Measurements from ENCODE around the gene PLBD2.

The PLBD2 gene

DNA sequence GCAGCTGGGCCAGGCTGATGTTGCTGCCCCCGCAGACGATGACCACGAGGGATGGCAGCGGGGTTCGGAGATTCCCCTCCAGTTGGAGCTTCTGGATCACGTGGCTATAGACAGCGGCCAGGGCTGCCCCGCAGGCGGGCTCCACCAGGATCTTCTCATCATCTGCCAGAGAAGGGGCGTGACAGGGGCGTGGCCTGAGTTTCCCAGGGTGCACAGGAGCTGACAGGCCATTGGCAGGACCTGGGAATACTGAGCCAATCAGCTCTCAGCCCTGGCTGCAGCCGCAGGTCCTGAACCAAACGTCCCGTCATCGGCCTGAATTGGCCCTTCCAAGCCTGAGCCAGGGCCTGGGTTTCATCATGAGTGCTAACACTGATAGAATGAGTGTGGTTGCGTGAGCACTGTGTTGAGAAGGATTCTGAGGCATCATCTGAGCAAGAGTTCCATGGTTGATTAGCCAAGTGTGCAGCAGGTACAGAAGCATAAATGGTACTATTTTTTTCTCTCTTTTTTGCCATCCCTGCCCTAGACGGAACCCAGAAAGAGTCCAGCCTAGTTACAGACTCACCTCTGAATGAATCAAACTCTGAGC is 34.7 kb downstream of the PLBD2 start:
- no peak for FAIRE-seq
- DNase-seq (ENCODE audit: low spot score) = peak; percentile 47

DNA sequence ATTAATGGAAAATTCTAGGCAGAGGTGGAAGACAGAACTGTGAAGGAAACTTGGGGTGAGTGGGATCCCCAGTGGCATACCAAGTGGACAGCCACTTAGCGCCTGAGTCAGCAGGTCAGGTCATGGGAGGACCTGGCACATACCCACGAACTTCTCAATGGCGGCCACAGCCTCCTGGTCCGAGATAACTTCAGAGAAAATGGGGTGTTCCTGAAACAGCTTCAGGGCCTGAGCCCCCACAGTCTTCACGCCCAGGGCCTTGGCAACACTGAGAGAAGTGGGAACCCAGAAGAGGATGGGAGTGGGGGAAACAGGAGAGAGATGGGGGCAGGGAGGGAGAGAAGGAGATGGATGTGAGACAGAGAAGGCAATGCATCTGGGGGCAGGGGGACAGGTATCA is 35.4 kb downstream of the PLBD2 start:
- no peak for DNase-seq (ENCODE audit: low spot score)
- FAIRE-seq = no peak

DNA sequence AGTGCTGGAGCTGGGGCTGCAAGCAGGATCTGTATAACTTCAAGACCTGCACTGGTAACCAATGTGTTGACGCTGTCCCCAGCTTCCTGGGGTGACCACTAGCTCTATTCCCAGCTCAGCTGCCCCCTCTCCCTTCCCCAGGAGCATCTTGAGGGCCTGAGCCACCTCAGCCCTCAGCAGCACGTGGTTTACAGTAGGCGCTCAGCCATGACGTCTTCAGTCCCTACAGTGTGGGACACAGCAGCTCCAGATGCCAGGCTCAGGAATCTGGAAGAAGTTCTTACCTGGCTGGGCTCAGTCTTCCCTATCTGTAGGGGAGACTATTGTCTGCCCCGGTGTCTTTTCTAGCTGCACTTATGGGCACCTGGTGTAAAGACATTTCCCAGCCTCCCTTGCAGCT is 36.7 kb downstream of the PLBD2 start:
- no peak for DNase-seq (ENCODE audit: low spot score)

DNA sequence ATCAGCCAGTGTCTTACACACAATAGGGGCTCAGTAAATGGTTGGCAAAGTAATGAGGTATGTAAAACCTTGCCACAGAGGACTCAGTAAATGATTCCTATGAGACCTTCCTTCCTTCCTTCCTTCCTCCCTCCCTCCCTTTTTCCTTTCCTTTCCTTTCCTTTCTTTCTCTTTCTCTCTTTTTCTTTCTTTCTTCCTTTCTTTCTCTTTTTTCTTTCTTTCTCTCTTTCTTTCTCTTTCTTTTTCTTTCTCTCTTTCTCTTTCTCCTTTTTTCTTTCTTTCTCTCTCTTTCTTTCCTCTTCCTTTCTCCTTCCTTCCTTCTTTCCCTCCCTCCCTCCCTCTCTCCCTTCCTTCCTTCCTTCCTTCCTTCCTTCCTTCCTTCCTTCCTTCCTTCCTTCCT is 37.8 kb downstream of the PLBD2 start:
- DNase-seq (ENCODE audit: low spot score) (no peak), FAIRE-seq (no peak)

More for the DNA sequence above, 36.7 kb downstream of the PLBD2 start:
- FAIRE-seq = no peak

DNA sequence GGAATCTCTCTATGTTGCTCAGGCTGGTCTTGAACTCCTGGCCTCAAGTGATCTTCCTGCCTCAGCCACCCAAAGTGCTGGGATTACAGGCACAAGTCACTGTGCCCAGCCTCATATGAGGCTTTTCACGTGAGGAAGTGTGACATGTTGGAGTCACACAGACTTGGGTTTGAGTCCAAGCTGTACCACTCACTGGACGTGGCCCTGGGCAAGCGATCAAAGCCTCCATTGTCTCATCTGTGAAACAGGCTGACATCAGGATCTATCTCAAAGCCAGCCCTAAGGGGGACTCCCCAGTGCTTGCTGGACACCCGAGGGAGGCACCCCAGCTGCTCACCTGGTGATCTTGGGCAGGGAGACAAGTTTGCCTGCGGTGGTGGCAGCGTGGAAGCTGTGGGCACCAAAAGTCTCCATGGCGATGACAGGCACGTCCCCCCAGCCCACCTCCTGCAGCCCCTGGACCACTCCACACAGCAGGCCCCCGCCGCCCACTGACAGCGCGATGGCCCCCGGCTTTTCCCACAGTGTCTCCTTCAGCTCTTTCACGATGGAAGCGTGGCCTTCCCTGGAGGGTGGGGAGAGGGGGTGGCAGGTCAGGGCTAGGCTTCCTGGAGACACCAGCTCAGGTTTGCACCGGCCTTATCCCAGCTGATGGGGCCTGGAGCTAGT is 38.6 kb downstream of the PLBD2 start:
- DNase-seq (ENCODE audit: low spot score) (no peak), FAIRE-seq (no peak)

DNA sequence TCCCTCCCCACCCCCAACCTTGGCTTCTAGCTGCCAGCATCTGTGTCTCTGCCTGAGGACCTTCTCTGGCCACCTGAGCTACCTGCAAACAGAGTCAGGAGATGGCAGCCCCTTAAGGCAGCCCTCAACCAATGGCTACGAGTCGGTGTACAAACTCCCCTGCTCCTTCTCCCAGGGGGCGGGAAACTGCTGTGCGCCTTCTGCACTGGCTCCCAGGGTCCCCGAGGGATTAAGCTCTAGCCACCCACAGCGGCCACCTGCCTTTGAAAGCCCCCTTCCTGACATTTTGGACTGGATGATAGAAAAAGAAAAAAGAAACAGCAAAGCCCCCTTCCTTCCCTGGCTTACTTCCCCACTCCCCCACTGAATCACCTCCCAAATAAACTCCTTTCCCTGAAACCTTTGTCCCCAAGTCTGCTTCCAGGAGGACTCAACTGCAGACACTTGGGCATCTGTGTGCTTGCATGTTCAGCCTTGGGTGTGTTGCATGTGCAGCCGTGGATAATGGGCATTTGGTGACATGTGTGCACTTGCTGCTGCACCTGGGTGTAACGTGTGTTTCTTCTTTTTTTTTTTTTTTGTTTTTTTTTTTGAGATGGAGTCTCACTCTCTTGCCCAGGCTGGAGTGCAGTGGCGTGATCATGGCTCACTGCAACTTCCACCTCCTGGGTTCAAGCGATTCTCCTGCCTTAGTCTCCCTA is 39.3 kb downstream of the PLBD2 start:
- no peak for DNase-seq (ENCODE audit: low spot score)

DNA sequence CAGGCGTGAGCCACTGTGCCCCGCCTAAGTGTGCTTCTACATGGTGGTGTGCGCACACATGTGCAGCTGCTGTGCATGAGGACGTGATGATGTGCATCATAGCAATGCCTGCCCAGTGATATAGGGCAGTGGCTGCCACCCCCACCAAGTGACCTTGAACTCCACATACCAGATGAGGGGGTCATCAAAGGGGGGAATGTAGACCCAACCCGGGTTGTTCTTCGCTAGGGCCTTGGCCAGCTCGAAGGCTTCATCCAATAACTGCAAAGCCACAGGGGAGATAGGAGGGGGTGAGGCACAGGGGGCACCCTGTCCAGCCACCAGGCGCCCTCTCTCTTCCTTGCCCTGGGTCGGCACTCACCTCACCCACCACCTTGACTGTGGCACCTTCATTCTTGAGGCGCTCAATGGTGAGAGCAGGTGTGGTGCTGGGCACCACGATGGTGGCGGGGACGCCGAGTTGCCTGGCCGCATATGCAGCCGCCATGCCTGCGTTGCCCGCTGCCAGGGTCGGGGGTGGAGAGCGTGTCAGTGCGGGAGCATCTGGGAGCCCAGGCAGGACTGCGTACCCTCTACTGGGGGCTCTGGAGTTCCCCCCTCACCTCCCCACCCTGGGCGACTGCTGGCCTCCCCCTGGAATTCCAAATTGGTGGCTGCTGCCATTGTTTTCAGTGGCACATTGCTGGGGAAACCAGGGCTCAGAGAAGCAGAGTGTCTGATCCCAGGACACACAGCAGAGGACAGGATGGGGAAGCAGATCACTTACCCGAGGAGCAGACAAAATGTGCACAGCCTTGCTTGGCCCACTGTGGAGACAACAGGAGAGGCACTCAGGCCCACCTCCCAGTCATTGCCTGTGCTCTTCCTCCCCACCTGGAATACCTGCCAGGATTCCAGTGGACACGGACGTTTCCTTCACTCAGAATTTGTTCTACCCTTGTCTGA is 40.2 kb downstream of the PLBD2 start:
- DNase-seq (ENCODE audit: low spot score) = no peak
- FAIRE-seq = no peak

More for the DNA sequence above, 39.3 kb downstream of the PLBD2 start:
- no peak for FAIRE-seq

DNA sequence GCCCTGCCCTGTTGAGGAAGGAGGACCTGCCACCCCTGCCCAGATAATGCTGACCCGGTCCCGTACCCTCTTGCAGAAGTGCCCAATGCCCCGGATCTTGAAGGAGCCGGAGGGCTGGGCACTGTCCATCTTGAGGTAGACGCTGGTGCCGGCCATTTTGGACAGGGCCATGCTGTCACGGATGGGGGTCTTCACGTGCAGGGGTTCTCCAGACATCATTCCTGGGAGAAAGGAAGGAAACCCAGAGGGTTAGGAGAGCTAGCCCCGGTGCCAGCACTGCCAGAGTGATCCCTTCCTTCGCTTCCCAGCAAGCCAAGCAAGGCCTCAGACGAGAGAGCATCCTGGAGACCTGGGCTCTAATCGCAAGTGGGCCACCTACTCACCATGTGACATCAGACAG is 41.1 kb downstream of the PLBD2 start:
- no peak for FAIRE-seq
- DNase-seq (ENCODE audit: low spot score) = no peak

DNA sequence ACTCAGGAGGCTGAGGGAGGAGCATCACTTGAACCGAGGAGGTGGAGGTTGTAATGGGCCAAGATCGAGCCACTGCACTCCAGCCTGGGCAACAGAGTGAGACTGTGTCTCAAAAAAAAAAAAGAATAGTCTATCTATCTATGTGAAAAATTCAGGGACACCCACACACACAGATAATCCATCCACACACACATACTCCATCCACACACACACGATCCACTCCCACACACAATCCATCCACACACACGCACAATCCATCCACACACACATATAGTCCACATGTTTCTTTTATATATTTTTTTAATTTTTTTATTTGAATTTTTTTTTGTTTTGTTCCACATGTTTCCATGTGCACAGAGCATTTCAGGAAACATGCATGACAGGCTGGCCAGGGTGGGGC is 42.0 kb downstream of the PLBD2 start:
- DNase-seq (ENCODE audit: low spot score) (no peak), FAIRE-seq (no peak)

DNA sequence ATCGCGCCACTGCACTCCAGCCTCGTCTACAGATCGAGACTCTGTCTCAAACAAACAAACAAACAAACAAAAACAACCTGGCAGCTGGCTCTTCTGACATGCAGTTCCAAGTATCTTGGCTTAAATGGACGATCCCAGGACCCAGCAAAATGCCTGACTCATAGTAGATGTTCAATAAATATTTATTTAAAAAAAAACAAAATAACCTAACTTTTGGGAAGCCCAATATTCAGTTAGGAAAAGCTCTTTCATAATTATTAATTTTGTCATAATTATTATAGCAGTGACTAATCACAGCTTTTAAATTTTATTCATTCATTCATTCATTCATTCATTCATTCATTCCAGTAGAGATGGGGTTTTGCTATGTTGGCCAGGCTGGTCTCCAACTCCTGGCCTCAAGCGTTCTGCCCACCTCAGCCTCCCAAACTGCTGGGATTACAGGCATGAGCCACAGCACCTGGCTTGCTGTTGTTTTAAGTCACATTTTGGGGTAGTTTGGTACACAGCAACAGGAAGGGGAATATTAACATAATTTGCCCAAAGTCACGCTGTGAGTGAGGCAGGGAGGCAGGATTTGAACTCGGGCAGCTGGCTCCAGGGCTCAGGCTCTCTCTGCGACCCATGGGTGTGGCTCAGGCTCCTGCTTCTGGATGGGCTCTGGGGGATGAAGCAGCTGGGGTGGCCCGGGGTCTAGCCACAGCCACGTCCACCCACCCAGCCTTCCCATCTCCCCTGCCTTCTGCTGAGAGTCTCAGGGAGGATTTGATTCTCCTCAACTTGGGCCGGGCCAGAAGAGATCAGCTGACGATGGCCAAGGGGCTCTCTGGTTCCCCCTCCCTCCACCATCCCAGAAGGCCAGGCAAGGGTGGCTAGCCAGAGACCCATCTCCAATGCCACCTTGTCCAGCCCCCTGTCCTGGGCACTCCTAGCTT is 42.9 kb downstream of the PLBD2 start:
- no peak for FAIRE-seq

DNA sequence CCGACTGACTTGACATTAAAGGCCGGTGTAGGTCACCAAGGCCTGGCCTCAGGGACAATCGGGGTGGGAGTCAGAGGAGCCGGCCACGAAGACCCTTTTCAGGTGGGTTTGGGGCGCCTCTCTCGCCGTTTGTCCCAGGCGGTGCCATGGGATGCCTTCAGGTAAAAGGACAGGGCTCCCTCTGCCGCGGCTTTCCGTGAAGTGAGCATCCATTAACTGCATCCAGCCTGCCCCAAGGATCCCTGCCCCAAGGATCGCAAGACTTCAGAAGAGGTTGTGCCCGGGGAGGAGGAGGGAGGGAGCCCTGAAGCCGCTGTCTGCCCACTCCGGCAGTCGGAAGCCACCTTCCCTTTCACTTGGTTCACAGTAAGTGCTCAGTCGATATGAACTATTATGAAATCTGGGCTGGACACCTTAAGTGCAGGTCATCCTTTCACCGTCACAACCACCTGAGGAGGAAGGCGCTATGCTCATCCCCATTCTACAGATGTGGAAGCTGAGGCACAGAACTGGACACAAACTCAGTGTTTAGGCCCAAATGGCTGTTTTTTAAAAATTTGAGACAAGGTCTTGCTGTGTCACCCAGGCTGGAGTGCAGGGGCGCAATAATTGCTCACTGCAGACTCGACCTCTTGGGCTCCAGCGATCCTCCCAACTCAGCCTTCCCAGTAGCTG is 44.3 kb downstream of the PLBD2 start:
- DNase-seq (ENCODE audit: low spot score) = no peak
- no peak for FAIRE-seq

More for the DNA sequence above, 42.9 kb downstream of the PLBD2 start:
- no peak for DNase-seq (ENCODE audit: low spot score)

DNA sequence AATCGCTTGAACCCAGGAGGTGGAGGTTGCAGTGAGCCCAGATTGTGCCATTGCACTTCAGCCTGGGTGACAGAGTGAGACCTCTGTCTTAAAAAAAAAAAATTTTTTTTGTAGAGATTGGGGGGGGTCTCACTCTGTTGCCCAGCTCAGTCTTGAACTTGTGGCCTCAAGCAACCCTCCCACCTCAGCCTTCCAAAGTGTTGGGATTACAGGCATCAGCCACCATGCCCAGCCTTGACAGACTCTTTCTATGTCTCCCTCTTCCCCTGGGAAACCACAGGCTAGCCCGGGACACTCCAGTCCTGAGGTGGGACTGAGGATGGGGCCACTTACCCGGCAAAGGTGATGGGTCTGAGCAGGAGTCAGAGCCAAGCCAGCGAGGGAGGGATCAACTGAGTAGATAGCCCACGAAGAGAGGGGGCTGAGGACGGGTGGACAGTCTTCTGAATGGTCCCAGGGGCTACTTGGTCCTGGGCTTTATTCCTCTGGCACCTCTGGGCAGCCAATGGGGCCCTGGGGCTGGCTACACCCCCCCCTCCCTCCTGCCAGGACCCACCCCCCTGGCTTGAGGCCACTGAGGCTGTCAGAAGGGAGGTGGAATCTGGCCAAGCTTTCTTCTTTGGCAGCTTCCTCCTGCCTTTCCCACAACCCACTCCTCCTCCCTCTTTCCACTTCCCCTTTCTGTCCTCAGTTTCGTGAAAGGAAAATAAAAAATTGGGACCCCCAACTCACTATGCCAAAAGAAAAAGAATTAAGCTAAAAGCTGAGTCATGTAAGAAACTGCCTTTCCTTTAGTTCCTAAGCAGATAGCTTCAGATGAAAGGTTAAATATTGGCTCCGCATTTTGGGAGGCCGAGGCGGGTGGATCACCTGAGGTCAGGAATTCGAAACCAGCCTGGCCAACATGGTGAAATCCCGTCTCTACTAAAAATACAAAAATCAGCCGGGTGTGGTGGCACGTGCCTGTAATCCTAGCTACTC is 45.3 kb downstream of the PLBD2 start, which contains the start of gene SDS:
SDS (minus strand) TSS at position 453 of the 981 bp plus-strand sequence. CDS start 4,179 bp downstream, outside the sequence.
- DNase-seq (ENCODE audit: low spot score) = no peak
- FAIRE-seq = no peak

DNA sequence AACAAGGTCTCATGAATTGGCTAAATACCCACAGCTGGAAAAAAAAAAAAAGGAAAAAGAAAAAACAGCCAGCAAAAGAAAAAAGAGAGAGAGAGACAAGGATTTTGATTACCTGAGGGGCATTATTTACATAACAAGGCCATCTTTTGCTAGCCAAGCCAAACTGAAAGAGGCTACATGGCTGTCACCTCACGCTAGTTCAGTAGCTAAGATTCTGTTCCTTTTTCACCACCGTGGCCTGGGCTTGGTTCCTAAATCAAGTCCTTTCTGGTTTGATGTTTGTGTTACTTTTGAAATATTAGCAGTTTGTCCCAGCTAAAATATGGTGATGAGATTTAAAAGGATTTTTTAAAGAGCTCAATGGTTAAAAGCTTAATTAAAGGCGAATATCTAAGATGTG is 47.3 kb downstream of the PLBD2 start:
- DNase-seq (ENCODE audit: low spot score) = no peak
- no peak for FAIRE-seq

DNA sequence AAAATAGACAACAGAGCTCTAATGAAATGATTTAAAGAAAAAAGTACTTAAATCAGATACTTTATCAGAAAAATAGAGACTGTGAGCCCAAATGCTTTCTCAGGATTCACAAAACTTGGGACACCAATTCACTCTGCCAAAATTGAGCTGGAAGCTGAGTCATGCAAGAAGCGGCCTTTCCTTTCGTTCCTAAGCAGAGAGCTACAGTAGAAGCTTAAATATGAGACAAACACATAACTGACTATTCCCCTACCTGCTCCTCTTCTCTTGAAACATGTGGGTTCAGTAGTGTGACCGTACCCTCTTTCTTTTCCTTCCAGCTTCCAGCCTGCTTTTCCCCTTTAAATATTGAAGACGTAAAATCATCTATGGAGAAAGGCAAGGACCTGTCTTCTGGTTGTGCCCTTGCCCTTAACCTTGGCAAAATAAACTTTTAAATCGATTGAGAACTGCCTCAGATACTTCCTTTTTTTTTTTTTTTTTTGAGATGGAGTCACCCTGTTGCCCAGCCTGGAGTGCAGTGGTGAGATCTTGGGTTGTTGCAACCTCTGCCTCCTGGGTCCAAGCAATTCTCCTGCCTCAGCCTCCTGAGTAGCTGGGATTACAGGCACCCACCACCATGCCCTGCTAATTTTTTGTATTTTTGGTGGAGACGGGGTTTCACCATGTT is 49.7 kb downstream of the PLBD2 start:
- DNase-seq (ENCODE audit: low spot score) (no peak), FAIRE-seq (no peak)

DNA sequence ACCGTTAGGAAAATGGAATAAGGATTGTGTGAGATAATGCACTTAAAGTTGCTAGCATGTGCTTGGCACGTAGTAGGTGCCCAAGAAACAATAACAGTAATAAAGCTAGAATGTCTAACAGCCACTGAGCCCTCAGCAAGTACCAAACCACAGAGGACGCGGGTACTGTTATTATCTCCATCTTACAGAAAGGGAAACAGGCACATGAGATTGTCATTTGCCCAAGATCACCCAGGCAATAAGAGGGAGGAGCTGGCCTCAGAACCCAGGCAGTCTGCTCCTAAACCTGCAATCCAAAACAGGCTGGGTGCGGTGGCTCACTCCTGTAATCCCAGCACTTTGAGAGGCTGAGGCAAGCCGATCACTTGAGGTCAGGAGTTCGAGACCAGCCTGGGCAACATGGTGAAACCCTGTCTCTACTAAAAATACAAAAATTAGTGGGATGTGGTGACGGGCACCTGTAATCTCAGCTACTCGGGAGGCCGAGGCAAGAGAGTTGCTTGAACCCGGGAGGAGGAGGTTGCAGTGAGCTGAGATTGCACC is 50.4 kb downstream of the PLBD2 start:
- no peak for FAIRE-seq
- no peak for DNase-seq (ENCODE audit: low spot score)

DNA sequence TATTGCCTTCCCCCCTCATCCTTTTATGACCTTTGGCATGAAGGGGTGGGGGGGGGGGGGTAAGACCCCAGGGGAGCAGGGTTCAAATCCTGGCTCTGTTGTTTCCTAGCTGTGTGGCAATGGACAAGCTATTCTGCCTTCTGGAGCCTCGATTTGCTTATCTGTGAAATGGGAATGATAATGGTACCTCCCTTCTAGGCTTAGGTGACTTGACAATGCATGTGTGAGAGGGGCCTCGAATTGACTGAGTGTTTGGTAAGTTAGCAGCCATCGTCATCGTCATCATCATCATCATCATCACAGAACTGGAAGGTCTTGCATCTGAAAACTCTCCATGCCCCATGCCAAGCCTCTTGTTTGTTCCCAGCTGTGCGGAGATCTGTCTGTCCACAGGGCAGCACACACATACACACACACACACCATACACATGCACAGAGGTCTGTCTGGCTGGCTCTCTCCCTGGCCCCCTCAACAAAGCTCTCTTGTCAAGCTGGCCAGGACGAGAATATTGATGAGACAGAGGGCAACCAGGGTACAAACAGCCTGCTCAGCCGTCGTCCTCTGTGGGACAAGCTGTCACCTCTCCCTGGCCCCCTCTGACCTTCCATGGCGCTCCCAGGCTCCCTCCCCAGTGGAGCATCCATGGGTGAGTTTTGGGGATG is 51.2 kb downstream of the PLBD2 start:
- no peak for FAIRE-seq

DNA sequence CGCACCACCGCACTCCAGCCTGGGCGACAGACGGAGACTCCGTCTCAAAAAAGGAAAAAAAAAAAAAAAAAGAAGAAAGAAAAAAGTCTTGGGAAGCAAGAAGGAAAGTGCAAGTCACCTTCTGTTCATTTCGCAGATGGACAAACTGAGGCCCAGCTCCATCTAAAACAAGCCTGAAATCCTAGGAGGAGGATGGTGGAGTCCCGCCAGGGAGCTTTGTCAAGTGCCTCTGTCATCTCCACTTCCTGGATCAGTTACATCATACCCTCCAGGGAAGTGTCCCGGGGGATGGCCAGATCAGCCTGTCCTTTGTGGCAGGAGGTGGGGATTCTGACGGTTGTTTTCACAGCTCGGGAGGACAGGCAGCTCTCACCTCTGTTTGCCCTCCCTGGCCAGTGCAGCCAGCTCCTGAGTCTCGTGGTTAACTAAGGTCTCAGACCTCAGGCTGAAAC is 55.1 kb downstream of the PLBD2 start:
- peak; percentile 32 for DNase-seq (ENCODE audit: low spot score)

More for the DNA sequence above, 51.2 kb downstream of the PLBD2 start:
- no peak for DNase-seq (ENCODE audit: low spot score)

More for the DNA sequence above, 55.1 kb downstream of the PLBD2 start:
- FAIRE-seq = no peak
